C4-2B (cell line): ENCODE data around the gene ARID5B.

ENCODE experiments used
- CTCF ChIP-seq: fragments of 450-650 bp; conservative IDR thresholded peaks from 2 replicates; pipeline ENCODE4 v1.5.1; 2017; ENCODE audit warnings: mild to moderate bottlenecking
- ZFX ChIP-seq: fragments of 450-650 bp; IDR thresholded peaks from 2 replicates; pipeline ENCODE4 v1.6.1; 2017

GRCh38 chr10:61958311-61958710 is 56.8 kb downstream of the ARID5B start:
- TF ChIP-seq CTCF (no peak), ZFX (no peak)
